ENCODE measurements around the gene ATAD1.

Gene ATAD1

GRCh38 chr10:87761153-87761552 lies 56.9 kb downstream of the ATAD1 start:
- no peak overlapping the region for H3K4me3 ChIP-seq (ENCODE audit: low read depth, low read length, poor library complexity, severe bottlenecking)
- H3F3A ChIP-seq (ENCODE audit: insufficient read depth, low read length): no peaks in the 10 kb centered on the region
- peaks cover 38% of the 10 kb centered on the region for H3K36me3 ChIP-seq (ENCODE audit: insufficient read depth, low read length)
- H3K9ac ChIP-seq (ENCODE audit: low read length): no peak overlapping the region
- no peak overlapping the region for H3K27ac ChIP-seq (ENCODE audit: low read depth, low read length, poor library complexity, severe bottlenecking)
- no peaks in the 10 kb centered on the region for H3K9me3 ChIP-seq (ENCODE audit: low read length)
- no peaks in the 10 kb centered on the region for H4K20me1 ChIP-seq (ENCODE audit: insufficient read depth, low read length)
- no peaks in the 10 kb centered on the region for H3K27me3 ChIP-seq (ENCODE audit: insufficient read depth, low read length)
- no peak for TF ChIP-seq EZH2 (IDR thresholded peaks at IDR 0.05; ENCODE audit: borderline replicate concordance, low read length)
- TF ChIP-seq CTCF (IDR thresholded peaks at IDR 0.05; ENCODE audit: low read length): no peak
- no peak overlapping the region for H2AFZ ChIP-seq (ENCODE audit: low read length)
- H3K4me2 ChIP-seq (ENCODE audit: low read length): no peak overlapping the region
- H3K79me2 ChIP-seq (ENCODE audit: insufficient read depth, low read length): no peaks in the 10 kb centered on the region
- no peaks in the 10 kb centered on the region for H3K9me2 ChIP-seq (ENCODE audit: low read depth, low read length)
- no peaks in the 10 kb centered on the region for H3K4me1 ChIP-seq (ENCODE audit: insufficient read depth, low read length, severe bottlenecking)

GRCh38 chr10:87760195-87760905 lies 57.7 kb downstream of the ATAD1 start:
- Histone ChIP-seq H3K79me2 (ENCODE audit: insufficient read depth, low read length) (no peaks in the 10 kb centered on the region), H3K36me3 (ENCODE audit: insufficient read depth, low read length) (peaks cover 36% of the 10 kb centered on the region; the same call in 1 of the 2 replicates), H3K9me3 (ENCODE audit: low read length) (no peaks in the 10 kb centered on the region), H3K9ac (ENCODE audit: low read length) (no peak overlapping the region), H2AFZ (ENCODE audit: low read length) (no peak overlapping the region), H3K27ac (ENCODE audit: low read depth, low read length, poor library complexity, severe bottlenecking) (no peak overlapping the region), H3K4me2 (ENCODE audit: low read length) (no peak overlapping the region), H3K4me1 (ENCODE audit: insufficient read depth, low read length, severe bottlenecking) (no peaks in the 10 kb centered on the region), H3K4me3 (ENCODE audit: low read depth, low read length, poor library complexity, severe bottlenecking) (no peak overlapping the region), H3F3A (ENCODE audit: insufficient read depth, low read length) (no peaks in the 10 kb centered on the region), H3K27me3 (ENCODE audit: insufficient read depth, low read length) (no peaks in the 10 kb centered on the region), H3K9me2 (ENCODE audit: low read depth, low read length) (no peaks in the 10 kb centered on the region), H4K20me1 (ENCODE audit: insufficient read depth, low read length) (no peaks in the 10 kb centered on the region)
- no peak for TF ChIP-seq CTCF (IDR thresholded peaks at IDR 0.05; ENCODE audit: low read length)
- TF ChIP-seq EZH2 (IDR thresholded peaks at IDR 0.05; ENCODE audit: borderline replicate concordance, low read length): no peak

- no peak overlapping the region for H3K4me2 ChIP-seq (ENCODE audit: low read length)
- no peak overlapping the region for H3K9ac ChIP-seq (ENCODE audit: low read length)
- H3K9me3 ChIP-seq (ENCODE audit: low read length): no peaks in the 10 kb centered on the region
- H4K20me1 ChIP-seq (ENCODE audit: insufficient read depth, low read length): no peaks in the 10 kb centered on the region
- TF ChIP-seq CTCF (IDR thresholded peaks at IDR 0.05; ENCODE audit: low read length) (no peak), EZH2 (IDR thresholded peaks at IDR 0.05; ENCODE audit: borderline replicate concordance, low read length) (no peak)
- H3K27ac ChIP-seq (ENCODE audit: low read depth, low read length, poor library complexity, severe bottlenecking): no peak overlapping the region
- no peak overlapping the region for H3K4me3 ChIP-seq (ENCODE audit: low read depth, low read length, poor library complexity, severe bottlenecking)
- H3K9me2 ChIP-seq (ENCODE audit: low read depth, low read length): no peaks in the 10 kb centered on the region
- no peaks in the 10 kb centered on the region for H3F3A ChIP-seq (ENCODE audit: insufficient read depth, low read length)
- H3K79me2 ChIP-seq (ENCODE audit: insufficient read depth, low read length): no peaks in the 10 kb centered on the region
- peaks cover 42% of the 10 kb centered on the region for H3K36me3 ChIP-seq (ENCODE audit: insufficient read depth, low read length)
- H3K4me1 ChIP-seq (ENCODE audit: insufficient read depth, low read length, severe bottlenecking): no peaks in the 10 kb centered on the region
- no peak overlapping the region for H2AFZ ChIP-seq (ENCODE audit: low read length)
- no peaks in the 10 kb centered on the region for H3K27me3 ChIP-seq (ENCODE audit: insufficient read depth, low read length)
Measured at GRCh38 chr10:87759551-87759950, 58.5 kb downstream of the ATAD1 start.

All from OCI-LY1 (cell line).